ENCODE measurements around the gene TTC3.
"Not testable (repeated sequence)": the region's sequence is repeated elsewhere in the genome, so short reads cannot be mapped to it uniquely, and the experiment has no call there.

Gene TTC3

GRCh38 chr21:37200641-37201480 lies 127.8 kb downstream of the TTC3 start:
- no peak for DNase-seq

- no peak for DNase-seq
Observed at GRCh38 chr21:37202221-37203110, 129.4 kb downstream of the TTC3 start.

GRCh38 chr21:37204580-37204979 lies 131.5 kb downstream of the TTC3 start:
- DNase-seq = no peak

DNA sequence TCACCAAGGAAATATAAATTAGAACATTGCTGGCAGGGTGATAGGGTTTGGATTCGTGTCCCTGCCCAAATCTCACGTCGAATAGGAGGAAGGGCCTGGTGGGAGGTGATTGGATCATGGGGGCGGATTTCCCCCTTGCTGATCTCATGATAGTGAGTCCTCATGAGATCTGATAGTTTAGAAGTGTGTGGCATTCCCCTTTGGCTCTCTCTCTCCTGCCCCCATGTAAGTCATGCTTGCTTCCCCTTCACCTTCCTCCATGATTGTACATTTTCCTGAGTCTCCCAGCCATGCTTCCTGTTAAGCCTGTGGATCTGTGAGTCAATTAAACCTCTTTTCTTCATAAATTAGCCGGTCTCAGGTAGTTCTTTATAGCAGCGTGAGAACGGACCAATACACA lies 133.4 kb downstream of the TTC3 start:
- DNase-seq = no peak

DNA sequence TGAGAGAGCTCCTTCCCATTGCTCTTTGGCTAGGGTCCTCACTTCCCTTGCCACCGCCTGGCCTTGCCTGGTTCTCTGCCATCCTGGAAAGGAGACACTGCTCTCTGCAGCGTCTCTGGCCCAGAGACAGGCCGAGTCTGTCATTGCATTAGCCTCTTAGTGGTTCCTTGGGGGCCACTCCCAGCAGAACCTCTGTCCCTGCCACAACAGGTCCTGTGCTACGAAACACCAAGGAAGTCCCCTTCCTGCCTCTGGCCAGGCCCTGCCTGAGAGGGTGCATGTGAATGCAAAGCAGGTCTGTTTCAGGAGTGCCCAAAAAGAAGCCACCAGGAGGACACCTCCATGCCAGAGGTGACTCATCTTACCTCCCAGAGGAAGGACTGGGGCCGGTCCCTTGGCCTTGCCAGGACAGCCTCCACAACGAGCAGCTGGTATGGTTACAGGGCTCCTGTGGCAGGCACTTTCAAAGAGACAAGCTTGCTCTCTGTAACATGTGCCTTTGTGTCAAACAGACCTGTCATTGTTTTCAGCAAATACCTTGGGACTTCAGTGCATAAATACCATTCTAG lies 134.5 kb downstream of the TTC3 start:
- DNase-seq = no peak

DNA sequence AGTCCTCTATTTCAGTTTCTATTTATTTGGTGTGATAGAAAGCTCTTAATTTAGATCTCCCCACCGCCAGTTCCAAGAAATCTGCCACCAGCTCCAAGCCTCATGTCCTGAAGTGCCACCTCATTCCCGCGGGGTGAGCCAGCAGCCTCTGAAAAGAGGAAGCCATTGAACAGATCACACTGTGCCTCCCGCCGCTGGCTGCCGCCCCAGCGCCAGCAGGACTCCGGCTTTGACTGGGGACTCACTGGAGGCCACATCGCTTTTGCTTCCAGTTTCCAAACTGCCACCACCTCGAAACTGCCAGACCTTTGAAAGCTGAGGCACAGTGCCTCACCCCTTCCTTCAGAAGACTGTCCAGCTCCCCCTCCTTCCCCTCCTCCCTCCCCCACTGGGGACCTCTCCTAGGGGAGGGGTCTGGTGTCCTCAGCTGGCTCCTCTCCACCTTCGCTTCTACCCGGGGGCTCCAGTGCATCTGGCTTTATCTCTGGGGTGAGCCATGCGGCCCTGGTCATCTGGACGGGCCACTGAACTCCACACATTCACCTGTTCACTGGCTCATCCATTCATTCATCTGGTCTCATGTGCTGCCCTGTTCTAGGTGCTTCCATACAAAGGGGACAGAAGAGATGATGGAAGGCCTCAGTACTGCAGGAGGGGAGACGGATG lies 135.1 kb downstream of the TTC3 start:
- no peak for DNase-seq

- no peak for DNase-seq
Observed at GRCh38 chr21:37208741-37209225, 135.7 kb downstream of the TTC3 start.

- no peak for DNase-seq
Observed at GRCh38 chr21:37210130-37210529, 137.1 kb downstream of the TTC3 start.

GRCh38 chr21:37210799-37211198 lies 137.7 kb downstream of the TTC3 start:
- DNase-seq = no peak

DNA sequence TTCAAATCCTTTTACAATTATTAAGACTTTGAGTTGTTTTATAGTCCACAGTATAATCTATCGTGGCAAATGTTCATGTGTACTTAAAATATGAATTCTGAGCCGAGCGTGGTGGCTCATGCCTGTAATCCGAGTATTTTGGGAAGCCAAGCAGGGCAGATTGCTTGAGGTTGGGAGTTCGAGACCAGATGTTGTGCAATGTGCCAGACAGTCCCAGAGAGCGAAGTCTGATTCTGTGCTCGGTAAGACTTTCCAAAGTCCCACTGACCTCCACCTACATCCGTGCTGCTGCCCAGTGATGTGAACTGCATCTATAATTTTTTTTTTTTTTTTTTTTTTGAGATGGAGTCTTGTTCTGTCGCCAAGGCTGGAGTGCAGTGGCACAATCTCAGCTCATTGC lies 141.9 kb downstream of the TTC3 start:
- no peak for DNase-seq

- DNase-seq = peak; percentile 25
Observed at GRCh38 chr21:37219761-37220432, 146.8 kb downstream of the TTC3 start.

- DNase-seq = peak; percentile 63
Observed at GRCh38 chr21:37220433-37220980, 147.5 kb downstream of the TTC3 start.

- peak; percentile 97 for DNase-seq
Observed at GRCh38 chr21:37220981-37221664, 148.1 kb downstream of the TTC3 start.

DNA sequence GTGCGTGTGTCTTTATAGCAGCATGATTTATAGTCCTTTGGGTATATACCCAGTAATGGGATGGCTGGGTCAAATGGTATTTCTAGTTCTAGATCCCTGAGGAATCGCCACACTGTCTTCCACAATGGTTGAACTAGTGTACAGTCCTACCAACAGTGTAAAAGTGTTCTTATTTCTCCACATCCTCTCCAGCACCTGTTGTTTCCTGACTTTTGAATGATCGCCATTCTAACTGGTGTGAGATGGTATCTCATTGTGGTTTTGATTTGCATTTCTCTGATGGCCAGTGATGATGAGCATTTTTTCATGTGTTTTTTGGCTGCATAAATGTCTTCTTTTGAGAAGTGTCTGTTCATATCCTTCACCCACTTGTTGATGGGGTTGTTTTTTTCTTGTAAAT lies 149.2 kb downstream of the TTC3 start:
- not testable (repeated sequence) for DNase-seq

DNA sequence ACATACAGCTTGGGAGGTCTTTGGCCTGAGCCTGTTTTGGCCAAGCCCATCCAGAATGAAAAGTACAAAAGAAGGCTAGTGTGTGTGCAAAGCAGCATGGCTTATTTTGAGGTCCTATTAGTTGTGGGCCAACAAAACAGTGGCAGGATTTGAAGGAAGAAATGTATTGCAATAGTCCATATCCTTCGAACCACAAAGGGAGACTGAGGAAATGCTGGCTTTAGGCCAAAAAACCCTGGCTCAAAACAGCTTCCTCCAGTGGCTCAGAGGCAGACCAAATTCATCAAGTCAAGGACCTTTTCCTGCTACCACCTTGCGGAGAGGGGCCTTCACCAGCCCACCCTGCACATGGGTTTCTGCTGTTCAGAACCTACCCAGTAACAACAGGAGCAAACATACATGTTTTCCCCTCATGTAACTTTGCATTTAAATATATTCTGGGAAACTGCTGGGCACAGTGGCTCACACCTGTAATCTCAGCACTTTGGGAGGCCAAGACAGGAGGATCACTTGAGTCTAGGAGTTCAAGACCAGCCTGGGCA lies 150.8 kb downstream of the TTC3 start:
- DNase-seq = no peak

DNA sequence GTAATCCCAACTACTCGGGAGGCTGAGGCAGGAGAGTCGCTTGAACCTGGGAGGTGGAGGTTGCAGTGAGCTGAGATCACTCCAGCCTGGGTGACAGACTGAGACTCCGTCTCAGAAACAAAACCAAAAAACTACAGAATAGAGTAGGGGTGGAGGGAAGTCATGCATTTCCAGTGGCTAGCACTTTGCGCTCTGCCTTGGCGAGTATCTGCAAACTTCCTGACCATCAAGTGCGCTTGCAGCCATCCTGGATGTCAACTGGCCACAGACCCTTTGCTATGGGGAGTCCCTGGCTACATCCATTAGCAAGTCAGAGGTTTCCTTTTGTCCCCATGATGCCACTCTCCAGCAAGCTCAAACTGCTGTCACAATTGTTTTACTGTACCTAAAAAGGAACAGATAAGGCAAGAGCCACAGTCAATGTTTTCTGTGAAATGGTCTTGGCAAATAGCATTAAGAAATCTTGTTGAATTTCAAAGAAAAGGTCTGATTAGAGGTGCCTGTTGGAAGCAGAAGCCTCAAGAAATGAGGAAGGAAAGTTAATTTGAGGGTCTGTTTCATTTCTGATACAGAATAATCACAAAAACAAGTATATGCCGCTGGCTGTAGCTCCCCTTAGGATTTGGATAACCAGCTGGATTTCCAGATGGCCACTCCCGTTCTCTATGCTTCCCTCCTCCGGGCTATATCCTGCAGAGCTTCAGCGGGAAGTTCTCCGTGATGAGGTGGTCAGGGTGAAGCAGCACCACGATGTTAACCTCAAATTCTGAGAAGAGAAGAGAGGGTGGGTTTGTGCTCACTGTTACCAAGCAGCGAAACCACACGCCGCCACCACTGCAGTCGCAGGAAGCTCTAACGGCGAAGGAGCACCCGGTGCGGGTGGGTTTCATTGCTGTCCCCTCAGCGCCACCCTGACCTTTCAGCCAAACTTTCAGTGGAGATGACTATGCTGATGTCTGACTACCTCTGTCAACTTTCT lies 152.1 kb downstream of the TTC3 start:
- no peak for DNase-seq

DNA sequence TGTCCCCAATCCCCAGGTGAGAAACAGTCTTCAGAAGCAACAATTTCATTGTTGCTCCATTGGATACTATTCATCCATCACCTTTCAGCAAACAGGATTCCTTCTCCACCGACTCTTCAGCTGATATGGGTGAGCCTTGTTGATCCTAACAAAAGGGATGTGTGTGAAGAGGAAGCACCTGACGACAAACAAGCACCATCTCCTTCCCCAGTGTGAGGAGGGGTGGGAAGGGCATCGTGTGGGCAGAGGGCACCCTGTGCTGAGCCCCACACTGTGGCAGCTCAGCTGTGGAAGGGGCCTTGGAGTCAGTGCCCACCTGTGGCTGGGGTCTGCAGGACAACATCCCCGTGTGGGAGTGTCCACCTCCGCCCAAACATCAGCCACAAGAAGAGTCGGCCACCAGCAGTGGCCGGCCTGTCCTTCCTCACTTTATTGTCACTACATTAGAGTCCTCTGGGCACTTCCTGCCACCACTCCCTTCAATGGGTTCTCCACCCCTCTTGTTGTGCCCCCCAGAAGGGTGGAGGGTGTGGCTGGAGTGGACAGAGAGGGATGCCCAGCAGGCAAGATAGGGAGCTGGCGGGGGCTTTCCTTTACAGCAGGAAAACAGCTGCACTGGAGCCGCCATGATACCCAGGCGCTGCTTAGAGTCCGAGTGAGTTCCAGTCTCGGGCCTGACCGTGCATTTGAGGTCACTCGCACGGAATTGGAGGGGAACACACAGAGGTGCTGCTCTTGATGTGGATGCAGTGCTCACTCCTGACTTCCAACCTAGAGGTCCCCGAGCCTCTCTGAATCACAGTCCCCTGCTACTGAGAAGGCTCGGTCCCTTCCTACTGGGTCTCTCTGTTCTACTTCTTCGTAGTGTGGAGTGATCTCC lies 153.2 kb downstream of the TTC3 start:
- DNase-seq = no peak
